TTC549 (cell line): ENCODE measurements around the gene RAB24.
"Not testable (repeated sequence)": the region's sequence is repeated elsewhere in the genome, so short reads cannot be mapped to it uniquely, and the experiment has no call there.

Experiments
- FAIRE-seq: peaks from 2 replicates; lab custom pipeline; 2012; peaks lifted over from hg19 to GRCh38; lab: Jason Lieb, UNC

The RAB24 gene

GRCh38 chr5:177310757-177311391 lies 7.4 kb upstream of the RAB24 start:
- FAIRE-seq: no peak

DNA sequence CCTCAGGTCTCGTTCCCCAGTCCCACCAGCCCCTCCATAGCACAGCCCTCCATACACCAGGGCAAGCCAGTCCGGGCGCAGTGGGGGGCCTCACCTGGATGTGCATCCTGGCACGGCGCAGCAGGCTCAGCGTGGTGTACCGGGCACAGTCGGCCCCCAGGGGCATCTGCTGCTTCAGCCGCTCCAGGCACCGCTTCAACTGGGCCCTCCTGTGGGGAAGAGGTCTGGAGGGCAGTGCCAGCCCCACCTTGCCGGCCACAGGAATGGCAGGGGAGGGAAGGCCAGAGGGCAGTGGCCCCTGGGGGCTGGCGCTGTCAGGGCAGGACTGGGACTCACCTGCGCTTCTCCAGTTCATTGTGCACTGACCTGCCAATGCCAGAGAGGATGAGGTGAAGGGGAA lies 6.8 kb upstream of the RAB24 start:
- no peak for FAIRE-seq

DNA sequence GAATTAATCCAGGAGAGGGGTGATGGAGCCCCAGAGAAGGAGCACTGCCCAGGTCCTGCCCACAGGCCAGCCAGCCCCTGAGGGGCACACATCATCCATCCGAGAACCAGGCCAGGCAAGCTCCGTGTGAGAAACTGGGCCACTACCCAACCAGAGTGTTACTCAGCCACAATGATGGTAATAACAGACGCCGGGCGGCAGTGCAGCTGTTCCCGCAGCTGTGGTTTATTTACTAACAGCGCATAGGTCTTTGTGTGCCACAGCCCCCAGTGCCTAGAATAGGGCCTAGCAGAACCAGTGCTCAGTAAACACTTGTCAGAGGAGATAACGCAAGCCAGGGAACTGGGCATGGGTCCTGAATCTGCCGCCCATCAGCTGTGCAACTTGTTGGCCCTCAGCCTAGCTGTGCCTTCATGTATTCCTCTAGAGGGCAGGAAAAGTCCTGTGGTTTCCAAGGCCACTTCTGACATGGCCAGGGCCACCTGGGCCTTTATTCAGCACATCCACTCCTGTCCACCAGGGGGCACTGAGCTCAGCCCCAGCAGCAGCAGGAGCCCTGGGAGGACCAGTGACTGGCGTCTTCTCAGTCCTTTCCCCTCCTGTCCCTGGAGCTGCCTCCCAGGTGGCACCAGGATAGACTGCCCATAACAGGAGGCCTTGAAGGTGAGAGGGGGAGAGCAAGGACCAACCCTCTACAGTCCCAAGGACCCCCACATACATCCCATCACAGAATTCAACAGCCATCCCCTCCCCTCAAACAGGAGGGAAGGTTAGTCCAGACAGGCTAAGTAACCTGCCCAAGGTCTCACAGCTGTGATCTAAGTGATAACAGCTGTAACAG lies 6.1 kb upstream of the RAB24 start:
- FAIRE-seq: no peak

DNA sequence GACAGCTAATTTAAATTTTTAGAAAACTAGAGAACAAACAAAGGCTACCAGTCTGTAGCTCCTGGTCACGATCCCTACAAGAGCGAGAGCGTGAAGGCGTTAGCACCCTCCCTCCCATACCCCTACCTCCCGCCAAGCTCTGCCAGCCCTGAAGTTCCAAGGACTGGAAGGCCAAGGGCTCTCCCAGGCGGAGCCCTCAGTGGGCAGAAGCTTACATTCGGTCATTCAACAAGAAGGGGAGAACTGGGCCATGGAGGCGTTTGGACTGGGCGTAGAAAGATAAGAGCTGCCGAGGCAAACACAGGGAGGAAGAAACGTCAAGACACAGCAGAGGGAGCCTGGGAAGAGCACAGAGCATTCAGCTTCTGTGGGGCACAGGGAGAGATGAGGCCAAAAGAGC lies 5.2 kb upstream of the RAB24 start:
- no peak for FAIRE-seq

GRCh38 chr5:177307544-177308363 lies 4.2 kb upstream of the RAB24 start:
- FAIRE-seq: no peak

DNA sequence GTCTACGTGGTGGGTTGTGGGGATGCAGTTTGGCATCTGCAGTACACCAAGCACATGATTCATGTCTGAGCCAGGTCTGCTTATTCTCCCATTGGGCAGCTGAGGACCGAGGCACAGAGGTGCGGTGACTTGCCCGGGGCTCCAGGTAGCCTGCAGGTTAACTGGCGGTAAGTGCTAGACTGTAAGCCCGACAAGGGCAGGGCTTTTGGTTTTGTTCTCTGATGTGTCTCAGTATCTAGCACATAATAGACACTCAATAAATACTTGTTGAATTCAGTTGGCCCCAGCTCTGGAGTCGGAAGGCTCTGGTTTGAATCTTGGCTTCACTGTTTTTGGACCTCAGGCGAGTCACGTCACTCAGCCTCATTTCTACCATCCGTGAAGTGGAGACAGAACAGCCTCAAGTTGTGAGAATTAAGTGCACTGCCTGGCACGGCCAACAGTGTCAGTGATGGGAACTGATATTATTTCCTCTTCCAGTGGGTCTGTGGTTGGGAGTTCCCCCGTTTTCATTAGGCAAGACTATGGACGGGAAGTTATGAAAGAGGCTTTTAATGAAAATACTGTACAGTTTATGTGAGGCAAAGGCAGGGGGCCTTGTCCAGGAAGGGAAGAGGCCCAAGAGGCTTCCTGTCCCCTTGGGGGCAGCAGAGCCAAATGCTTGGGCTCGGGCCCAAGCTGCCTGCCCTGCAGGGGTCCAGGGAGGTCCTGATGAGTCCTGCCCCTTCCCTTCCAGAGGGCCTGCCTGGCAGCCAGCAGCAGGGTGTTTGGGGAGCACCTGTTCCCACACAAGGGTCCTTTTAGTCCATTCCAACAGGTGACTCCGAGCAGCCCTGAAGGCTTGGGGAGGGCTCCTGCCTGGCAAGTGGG lies 3.4 kb upstream of the RAB24 start:
- no peak for FAIRE-seq

DNA sequence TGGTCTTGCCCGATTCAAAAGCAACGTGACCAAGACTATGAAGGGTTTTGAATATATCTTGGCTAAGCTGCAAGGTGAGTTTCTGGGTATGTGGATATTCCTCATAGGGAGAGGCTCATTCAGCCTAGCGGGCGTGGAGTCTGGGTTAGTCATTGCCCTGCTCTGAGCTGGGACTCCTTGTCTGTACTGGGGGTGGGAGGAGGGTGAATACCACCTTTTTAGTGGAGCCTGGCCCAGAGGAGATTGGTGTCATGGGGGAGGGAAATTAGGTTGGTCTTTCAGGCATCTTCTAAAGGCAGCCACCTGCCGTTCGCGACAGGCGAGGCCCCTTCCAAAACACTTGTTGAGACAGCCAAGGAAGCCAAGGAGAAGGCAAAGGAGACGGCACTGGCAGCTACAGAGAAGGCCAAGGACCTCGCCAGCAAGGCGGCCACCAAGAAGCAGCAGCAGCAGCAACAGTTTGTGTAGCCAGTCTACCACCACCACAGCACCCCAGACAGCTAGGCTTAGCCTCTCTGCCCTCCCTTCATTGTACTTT lies 2.7 kb upstream of the RAB24 start:
- FAIRE-seq: not testable (repeated sequence)

DNA sequence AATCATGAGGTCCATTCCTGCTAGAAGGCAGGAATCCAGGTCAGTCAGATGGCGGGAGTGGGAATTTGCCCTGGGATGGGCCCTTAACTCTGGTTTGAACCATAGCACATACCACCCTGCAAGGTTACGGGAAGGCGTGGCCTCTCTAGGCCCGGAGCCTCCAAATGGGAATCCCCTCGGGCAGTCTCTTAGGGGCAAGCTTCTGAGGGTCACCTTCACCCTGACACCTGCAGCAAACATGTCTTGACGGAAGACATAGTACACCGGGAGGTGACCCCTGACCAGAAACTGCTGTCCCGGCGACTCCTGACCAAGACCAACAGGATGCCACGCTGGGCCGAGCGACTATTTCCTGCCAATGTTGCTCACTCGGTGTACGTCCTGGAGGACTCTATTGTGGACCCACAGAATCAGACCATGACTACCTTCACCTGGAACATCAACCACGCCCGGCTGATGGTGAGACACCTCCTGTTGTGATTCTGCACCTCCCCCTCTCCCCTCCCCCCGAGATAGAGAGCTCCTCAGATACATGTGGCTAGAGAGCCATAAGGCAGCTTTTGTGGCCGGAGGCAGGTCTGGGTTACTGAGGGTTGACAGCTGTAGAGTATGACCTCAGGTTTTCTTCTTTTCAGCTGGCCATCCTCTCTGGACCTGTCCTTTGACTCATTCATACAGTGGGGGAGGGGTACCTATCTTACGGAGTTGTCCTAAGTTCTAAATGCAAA lies 1.0 kb upstream of the RAB24 start:
- FAIRE-seq: no peak

DNA sequence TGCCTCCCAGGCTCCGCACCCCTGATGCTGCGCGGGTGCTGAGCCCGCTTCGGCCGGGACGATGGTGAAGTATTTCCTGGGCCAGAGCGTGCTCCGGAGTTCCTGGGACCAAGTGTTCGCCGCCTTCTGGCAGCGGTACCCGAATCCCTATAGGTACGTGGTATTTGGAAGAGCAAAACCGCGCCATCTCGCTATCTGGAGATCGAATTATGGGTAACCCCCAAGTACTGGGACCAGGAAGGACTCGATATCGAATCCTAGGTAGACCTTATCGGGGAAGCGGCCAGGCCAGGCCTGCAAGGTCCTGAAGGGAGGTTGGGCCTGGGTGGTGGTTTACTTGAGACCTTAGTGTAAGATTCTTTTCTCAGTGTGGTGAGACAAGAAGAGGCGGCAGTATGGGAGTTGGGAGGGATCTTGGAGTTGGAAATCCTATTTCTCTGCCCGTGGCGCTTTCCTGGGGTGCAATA lies 439 bp upstream of the RAB24 start:
- FAIRE-seq: no peak

DNA sequence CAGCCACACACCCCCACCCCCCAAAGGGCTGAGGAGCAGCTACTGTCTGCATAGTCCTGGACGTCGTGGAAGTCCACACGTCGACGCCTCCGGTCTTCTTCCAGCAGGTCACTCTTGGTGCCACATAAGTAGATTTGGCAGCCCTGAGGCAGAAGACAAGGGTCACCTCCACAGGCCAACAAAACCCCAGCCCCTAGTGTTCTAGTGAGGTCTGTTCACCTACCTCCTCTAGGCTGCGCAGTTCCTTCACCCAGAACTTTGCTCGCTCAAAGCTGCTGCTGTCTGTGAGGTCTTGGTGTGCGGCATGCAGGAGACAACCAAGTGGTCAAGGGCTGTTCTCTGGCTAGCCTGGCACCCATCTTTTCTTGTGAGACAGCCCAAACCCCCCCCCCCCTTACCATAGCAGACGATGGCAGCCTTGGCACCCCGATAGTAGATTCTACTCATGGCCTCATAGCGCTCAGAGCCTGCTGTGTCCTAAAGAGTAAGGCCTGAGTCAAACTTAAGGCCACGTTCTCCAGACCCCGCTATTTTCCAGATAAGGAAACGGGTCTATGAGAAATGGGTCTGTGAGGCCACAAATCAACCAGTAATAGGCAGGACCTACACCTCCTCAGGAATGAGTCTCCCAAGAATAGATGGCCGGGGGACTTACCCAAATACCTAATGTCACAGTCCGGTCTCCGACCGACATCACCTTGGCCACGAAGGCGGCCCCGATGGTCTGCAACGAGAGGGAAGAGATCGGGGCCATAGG lies 987 bp downstream of the RAB24 start:
- no peak for FAIRE-seq

DNA sequence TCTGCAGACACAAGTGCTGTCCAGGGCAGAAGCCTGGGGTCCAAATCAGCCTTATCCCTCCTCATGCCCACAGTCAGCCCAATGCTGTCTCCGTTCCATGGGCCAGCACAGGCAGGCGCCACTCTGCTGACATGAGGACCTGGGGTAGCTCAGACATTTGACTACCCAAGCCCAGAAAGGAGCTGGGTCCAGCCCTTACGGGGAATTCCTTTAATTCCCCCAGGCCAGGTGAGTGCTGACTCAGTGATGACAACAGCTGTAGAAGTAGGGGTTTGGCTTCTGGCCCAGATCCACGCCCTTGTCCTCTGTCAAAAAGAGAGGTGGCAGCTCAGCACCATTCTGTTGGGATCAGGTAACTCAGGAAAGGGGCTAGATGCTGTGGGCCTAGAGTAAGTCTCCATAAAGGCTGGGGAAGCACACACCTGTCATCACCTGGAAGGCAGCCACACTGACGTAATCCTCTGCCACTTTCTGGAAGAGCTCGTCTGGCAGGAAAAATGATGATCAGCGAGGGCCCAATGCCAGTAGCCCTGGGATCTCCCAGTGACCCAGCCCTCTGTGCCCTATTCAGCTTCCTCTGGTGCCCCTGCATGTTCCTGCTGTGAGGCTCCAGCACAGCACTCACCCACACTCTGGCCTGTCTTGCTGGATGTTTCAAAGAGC lies 1.9 kb downstream of the RAB24 start:
- no peak for FAIRE-seq

- FAIRE-seq: no peak
Measured at GRCh38 chr5:177300951-177301350, 2.6 kb downstream of the RAB24 start.

DNA sequence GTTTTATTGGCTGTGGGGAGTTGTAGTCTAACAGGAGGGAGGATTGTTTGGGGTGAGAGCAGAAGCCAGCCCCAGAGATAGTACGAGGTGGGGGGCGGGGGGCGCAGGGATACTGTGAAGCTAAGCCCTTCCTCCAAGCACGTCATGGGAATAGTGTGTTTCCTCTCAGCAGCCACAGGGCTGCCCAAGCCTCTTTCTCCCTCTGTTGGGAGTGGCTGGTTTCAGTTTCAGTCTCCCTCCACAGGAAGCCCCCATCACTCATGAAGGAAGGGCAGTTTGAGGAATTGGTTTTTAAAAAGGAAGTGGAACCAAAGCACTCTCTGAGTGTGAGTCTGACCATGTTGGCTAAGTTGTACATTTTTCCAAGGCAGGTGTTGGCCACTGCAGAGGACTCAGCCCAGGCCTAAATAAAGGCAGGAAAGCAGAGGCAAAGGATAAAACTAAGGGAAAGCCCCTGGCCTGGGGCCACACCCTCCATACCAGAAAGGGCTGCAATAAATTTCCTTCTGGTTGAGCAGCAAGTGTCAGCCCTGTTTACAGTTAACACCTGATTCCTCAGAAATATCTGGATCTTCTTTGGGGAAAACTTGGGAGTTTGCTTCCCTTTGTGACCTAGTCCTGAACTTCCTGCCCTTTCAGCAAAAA lies 3.2 kb downstream of the RAB24 start:
- no peak for FAIRE-seq

DNA sequence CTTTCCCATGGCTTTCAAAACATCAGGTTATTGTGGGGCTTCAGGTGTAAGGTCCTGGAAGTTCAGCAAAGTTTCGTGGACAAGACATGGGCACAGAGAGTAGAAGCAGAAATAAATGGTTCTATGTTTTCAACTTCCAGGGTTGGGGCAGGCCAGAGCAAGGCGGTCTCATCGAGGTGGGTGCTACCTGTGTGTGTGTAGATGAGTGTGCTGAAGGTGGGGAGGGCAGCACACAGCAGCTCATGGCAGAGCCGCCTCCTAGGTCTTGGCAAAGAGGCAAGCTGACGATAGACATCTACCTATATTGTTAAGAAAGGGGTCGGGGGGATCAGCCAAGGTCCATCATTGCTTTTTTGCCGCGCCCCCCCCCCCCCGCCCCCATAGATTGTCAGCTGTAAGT lies 3.8 kb downstream of the RAB24 start:
- FAIRE-seq: no peak

GRCh38 chr5:177297922-177298321 lies 5.6 kb downstream of the RAB24 start:
- no peak for FAIRE-seq

DNA sequence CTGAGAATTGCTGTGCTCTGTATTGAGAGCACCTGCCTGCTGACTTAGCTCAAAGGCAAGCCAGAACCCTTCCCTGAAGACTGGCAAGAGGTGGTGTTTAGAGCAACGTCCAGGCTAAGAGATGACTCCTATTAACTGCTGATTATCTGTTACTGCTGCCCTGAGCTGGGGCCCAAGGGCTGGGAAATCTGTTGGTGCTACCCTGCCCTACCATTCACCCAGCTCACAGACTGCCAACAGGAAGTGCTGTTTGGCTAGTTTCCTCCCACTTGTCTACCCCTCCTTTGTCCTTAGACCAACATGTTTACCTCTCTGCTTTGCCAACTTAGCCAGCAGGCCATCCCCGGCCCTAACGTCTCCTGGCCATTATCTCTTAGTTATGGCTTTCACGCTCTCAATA lies 6.9 kb downstream of the RAB24 start:
- FAIRE-seq: no peak

GRCh38 chr5:177295924-177296323 lies 7.6 kb downstream of the RAB24 start:
- no peak for FAIRE-seq

- FAIRE-seq: no peak
Measured at GRCh38 chr5:177294632-177295031, 8.9 kb downstream of the RAB24 start.
